Upper lobe of left lung (tissue), 4 donors: ENCODE data around the gene CCDC33.

Experiments used
- CTCF ChIP-seq, 6 experiments: fragments of 450-650 bp in 4 of 6; fragments of 200-600 bp in 2 of 6; sonication (generic) in 2 of 6; IDR thresholded peaks; one replicate each; pipeline ENCODE4 v1.5.1; 2016 to 2019; ENCODE audit warnings: antibody characterized with exemption in 6 of 6
- POLR2A ChIP-seq, 4 donors: fragments of 450-650 bp; IDR thresholded peaks; one replicate each; pipeline ENCODE4 v1.5.1; 2016 to 2017; ENCODE audit warnings: antibody characterized with exemption in 4 of 4, mild to moderate bottlenecking in 2 of 4

- no peak for TF ChIP-seq POLR2A (IDR thresholded peaks at IDR 0.05)
- no peak for TF ChIP-seq CTCF (IDR thresholded peaks at IDR 0.05)
Measured at GRCh38 chr15:74381481-74381880, 145.4 kb downstream of the CCDC33 start.
